GM18517 (cell line): ENCODE measurements around the gene CDHR2.

Source experiments
- ATAC-seq: cut with Tn5 transposase; IDR thresholded peaks from one replicate; pipeline ENCODE4 v1.9.1; 2021; ENCODE audit warnings: mild to moderate bottlenecking, moderate library complexity; ENCODE audit not compliant: unreplicated experiment

Gene CDHR2, protein sequence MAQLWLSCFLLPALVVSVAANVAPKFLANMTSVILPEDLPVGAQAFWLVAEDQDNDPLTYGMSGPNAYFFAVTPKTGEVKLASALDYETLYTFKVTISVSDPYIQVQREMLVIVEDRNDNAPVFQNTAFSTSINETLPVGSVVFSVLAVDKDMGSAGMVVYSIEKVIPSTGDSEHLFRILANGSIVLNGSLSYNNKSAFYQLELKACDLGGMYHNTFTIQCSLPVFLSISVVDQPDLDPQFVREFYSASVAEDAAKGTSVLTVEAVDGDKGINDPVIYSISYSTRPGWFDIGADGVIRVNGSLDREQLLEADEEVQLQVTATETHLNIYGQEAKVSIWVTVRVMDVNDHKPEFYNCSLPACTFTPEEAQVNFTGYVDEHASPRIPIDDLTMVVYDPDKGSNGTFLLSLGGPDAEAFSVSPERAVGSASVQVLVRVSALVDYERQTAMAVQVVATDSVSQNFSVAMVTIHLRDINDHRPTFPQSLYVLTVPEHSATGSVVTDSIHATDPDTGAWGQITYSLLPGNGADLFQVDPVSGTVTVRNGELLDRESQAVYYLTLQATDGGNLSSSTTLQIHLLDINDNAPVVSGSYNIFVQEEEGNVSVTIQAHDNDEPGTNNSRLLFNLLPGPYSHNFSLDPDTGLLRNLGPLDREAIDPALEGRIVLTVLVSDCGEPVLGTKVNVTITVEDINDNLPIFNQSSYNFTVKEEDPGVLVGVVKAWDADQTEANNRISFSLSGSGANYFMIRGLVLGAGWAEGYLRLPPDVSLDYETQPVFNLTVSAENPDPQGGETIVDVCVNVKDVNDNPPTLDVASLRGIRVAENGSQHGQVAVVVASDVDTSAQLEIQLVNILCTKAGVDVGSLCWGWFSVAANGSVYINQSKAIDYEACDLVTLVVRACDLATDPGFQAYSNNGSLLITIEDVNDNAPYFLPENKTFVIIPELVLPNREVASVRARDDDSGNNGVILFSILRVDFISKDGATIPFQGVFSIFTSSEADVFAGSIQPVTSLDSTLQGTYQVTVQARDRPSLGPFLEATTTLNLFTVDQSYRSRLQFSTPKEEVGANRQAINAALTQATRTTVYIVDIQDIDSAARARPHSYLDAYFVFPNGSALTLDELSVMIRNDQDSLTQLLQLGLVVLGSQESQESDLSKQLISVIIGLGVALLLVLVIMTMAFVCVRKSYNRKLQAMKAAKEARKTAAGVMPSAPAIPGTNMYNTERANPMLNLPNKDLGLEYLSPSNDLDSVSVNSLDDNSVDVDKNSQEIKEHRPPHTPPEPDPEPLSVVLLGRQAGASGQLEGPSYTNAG (N-terminal part only)

DNA sequence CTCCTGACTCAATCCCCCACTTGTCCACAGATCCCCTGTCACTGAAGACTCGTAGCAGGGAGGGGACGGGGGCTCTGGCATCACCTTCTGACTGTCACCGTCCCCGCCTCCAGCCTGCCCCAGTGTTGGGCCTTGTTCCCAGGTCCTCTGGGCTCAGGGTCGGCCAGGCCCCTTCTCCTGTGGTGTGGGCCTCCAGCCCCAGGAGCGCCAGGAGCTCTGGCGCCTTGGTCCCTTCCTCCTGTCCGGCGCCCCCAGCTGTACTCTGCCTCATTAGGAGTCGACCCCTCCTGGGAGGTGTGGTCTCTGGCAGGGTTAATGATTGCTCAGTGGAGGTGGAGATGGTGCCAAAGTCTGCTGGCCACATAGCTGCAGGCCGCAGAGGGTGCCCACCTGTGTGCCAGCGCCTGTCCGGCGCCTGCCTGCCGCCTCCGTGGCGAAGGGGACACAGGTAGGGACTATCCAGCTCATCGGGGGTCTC is at the start of gene CDHR2:
CDHR2 (plus strand) TSS at position 376 of the 478 bp plus-strand sequence. CDS start 16,011 bp downstream, outside the sequence.
- ATAC-seq = no peak

DNA sequence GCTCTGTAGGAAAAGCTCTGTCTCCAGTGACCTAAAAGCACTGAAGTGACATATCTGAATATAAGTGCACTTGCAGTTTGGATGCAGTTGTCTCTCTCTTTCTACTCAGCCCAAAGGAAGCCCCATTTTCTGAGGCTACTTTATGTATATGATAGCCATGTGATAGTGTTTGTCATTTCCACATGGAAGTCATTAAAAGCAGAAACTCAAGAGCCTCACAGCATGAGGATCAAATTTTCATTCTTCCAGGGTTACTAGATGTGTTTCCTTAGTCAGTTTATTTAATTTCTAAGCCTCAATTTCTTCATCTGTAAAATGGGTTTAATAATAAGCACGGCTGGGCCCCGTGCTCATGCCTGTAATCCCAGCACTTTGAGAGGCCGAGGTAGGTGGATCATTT is 48.6 kb upstream of the CDHR2 start:
- ATAC-seq = no peak

DNA sequence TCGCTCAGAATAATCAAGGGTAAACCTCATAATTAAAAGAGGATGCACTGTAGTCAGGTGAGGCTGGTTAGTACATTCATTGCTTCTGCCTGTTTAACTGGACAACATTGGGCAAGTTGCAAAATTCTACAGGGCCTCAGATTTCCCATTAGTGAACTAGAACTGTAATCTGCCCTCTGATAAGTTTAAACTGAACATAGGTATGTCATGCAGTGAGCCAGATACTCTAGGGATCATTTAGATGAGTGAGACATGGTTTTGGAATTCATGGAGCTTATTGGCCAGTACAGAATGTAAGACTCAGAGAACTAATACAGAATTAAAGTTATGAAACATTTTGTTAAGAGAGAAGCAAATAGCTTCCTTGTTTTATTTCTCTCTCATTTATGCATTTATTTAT is 47.8 kb upstream of the CDHR2 start:
- ATAC-seq = no peak

DNA sequence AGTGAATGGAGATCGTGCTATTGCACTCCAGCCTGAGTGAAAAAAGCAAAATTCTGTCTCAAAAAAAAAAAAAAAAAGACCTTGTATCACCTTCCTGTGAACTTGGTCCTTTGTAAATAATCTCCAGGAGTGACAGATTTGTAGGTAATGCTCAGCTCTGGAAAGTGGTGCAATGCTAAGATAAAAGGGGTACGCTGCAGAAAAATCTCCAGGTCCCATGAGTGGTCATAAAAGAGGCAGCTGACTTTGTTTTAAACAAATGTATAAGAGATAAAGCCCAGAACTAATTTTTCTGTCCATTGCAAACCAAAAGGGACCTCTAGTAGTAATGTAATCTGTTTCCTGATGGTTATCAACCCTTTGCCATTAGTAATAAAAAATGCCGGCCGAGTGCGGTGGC is 45.6 kb upstream of the CDHR2 start:
- no peak for ATAC-seq

DNA sequence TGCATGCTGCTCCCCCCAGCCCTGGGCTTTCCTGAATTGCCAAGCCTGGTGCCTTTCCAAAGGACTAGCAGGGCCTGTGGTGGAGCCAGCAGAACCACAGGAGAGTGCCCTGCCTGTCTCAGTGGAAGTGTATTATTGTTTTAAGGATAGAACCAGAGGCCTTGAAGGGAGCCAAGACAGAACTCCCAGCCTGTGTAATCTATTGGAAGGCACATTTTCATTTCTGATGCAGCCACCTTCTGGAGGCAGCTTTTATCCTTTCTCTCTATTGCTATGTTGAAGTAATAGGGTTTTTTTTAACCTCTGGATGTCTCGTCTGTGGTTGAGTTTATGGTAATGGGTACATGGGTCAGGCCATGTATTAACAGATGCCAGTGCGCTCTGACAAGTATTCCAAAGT is 41.2 kb upstream of the CDHR2 start:
- no peak for ATAC-seq

DNA sequence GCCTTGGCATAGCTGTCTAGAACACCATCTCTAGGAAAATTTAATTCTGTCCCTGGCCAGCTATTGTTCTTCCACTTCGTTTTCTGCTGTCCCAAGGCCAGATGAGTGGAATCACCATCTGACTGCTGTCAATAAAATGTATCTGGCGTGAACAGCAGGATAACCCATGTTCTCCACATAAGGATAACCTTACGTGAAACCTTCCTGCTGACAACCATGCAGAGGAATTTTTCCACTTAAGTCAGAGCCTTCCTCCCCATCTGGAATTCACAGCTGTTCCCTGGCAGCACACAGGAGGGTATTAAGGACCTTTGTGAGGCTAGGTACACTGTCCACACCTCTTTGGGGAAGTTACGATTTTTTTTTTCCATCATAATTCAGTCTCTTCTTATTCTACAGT is 40.5 kb upstream of the CDHR2 start:
- ATAC-seq = no peak

DNA sequence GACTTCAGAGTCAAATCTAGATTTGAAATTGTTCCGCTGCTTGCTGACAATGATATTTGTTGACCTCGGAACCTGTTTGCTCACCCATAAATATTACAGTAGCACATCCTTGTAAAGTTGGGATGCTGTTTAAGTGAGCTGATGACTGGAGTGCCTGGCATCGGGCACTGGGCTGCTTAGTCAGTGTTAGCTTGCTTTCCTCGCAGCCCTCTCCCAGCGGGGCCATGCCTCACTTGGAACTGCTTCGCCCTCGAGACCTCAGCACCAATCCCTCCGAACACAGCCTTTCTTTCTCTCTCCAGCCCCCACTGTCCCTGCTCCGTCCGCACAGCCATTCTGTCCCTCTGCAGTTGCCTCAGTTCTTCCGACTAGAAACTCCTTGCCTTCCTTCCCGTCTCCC is 35.4 kb upstream of the CDHR2 start:
- ATAC-seq = no peak

DNA sequence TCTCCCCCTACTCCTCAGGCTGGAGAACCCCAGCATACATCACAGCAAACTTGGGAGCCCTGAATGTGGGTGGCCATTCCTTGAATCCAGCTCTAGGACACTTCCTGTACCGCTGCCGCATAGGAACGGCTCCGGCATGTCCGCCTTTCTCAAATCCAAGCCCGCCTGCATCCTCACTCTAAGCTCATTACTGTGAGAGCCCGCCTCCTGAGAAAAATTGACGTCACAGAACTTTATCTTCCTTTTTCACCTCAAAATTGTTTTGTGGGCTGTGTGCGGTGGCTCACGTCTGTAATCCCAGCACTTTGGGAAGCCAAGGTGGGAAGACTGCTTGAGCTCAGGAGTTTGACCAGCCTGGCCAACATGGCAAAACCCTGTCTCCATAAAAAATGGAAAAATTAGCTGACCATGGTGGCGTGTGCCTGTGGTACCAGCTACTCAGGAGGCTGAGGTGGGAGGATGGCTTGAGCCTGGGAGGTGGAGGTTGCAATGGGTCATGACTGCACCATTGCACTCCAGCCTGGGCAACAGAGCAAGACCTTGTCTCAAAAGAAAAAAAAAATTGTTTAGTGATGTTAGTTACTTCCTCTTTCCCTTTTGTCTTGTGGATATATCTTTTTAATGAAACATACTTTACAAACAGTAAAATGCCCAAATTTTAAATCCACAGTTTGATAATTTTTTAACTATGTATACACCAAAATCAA is 34.7 kb upstream of the CDHR2 start:
- ATAC-seq = no peak

DNA sequence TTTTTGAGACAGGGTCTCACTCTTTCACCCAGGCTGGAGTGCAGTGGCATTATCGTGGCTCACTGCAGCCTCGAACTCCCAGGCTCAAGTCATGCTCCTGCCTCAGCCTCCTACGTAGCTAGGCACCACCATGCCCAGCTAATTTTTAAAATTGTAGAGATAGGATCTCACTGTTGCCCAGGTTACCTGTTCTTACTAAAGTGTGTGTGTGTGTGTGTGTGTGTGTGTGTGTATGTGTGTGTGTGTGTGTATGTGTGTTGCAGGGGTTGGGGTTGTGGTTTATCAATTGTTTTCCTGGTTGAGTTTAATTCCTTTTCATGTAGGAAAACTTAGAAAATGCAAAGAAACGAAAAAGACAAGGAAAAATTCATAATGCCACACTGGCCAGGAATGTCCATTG is 33.7 kb upstream of the CDHR2 start:
- no peak for ATAC-seq

DNA sequence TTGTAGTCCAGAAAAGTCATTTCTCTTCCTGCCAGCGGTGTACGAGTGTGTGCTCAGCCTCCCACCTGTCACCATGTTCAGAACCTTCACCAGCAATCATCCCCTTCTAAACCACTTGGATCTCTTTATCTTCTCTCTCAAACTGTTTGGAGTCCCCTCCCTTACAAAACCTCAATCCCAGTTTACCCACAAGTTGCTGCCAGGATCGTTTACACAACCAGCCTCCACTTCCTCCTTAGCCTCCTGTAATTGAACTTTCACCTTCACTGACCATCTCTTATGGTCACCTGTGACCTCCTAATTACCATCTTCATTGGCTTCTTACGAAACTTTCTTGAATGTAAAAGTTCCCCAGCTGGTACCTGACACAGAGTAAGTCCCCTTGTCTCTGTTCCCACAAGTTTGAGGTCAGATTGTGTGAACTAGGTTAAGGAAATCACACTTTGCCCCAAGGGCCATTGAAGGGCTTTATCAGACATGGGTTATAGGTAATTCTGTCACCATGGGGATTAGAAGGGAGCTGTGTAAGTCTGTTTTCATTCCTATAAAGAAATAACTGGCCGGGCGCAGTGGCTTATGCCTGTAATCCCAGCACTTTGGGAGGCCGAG is 32.0 kb upstream of the CDHR2 start:
- no peak for ATAC-seq

DNA sequence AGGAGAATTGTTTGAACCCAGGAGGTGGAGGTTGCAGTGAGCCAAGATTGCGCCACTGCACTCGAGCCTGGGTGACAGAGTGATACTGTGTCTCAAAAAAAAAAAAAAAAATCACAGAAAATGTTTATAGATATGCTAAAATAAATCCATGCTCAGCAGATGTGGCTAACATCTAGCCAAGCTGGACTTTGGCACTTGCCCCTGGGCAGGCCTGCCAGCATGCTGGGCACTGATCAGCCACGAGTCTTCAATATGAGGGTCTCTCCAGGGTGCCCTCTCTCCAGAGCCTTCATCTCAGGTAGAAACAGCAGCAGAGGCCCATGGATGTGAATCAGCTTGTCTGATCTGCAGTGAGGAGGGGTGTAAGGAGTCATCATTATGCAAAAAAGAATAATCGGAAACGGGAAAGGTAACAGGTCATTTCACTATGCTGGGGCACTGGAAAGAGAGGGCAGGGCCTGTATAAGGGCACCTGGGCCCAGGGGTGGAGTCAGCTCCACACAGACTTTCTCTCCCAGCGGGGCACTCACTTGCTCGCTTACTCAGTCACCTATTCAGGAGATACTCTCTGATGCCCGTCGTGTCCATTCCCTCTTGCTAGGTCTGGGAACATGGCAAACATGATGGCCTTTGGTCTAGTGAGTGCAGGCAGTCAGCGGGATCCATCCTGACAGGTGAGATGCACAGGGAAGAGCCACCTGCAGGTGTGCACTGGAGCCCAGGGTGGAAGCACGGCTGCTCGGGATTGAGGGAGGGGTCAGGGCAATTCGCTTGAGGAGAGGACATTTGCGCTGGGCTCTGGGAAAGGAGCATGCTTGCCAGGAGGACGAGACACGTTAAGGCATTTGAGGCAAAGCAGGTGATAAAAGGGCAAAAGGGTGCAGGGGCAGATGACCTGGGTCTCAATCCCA is 29.1 kb upstream of the CDHR2 start:
- ATAC-seq = no peak

DNA sequence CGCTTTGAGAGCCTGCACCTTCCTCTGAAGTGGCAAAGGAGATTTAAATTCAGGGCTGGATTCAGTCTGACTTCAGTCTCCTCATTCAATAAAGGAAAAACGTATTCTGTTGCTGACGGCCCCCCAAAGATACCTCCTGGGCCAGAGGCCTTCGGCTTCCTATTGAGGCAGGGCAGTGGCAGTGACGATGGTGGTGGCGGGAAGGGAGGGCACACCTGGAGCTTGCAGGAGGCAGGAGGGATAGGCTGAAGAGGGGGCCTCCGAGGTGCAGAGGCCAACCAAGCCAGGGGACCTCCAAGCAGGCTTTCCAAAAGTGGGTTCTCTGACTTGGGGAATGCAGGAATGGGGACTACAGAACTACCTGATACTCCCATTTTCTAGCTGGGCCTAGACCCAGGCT is 27.9 kb upstream of the CDHR2 start:
- ATAC-seq = no peak

DNA sequence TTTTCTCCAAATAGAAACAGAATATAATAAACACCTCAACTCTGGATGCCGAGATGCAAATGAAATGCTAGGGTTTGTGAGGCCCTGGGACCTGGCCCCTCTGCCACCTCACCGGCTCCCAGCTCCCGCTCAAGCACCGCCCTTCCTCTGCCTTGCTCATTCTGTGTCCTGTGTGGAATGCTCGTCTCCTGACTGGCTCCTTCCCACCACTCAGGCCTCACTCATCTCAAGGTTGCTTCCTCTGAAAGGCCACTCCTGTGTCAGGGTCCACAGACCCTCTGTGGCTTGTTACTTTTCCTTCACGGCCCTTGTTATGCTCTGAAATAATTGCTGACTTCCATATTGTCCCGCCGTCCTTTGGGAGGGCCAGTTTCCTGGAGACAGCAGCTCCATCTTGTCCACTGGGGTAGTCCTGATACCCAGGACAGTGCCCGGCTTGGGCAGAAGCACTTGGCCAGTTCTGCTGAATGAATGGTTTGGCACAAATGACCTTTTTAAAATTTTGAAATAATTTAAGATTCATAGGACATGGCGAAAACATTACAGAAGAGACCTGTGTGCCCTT is 27.4 kb upstream of the CDHR2 start:
- no peak for ATAC-seq

DNA sequence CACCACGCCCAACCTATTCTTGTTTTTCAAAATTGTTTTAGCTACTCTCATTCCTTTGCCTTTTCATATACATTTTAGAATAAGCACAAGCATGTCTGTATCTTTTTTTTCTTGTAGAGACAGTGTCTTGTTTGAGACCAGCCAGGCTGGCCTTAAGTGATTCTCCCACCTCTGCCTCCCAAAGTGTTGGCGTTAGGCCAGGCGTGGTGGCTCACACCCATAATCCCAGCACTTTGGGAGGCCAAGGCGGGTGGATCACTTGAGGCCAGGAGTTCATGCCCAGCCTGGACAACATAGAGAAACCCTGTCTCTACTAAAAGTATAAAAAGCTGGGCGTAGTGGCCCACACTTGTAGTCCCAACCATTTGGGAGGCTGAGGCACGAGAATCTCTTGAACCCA is 25.0 kb upstream of the CDHR2 start:
- ATAC-seq = no peak

DNA sequence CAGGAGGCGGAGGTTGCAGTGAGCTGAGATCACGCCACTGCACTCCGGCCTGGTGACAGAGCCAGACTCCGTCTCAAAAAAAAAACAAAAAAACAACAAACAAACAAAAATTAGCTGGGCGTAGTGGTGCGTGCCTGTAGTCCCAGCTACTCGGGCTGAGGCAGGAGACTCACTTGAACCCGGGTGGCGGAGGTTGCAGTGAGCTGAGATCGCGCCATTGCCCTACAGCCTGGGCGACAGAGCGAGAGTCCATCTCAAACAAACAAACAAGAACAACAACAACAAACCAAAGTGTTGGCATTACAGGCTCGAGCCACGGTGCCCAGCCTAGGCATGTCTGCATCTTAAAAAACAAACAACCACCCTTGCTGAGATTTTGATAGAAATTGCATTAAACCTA is 24.2 kb upstream of the CDHR2 start:
- no peak for ATAC-seq

DNA sequence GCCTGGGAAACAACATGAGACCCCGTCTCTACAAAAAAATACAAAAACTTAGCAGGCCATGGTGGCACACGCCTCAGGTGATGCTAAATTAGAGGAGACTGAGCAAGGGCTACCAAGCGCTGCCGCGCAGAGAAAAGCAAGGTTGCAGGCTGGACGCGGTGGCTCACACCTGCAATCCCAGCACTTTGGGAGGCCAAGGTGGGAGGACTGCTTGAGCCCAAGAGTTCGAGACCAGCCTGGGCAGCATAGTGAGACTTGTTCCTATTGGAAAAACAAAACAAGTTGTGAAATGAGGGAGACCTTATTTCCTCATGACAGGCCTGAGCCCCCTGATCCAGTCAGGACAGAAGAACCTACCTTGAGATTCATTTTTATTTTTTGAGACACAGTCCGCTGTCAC is 23.5 kb upstream of the CDHR2 start:
- no peak for ATAC-seq

DNA sequence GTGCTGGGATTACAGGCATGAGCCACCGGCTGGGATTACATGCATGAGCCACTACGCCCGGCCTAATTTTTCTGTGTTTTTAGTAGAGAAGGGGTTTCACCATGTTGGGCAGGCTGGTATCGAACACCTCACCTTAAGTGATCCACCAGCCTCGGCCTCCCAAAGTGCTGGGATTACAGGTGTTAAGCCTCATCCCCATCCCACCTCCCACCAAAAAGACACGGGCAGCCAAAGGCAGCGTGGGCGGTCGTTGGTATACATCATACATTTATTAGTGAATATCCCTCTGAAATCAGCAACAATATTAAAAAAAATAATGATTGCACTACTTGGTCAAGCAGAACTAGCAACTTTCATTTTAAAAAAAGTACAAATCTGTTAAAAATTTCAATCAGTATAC is 22.7 kb upstream of the CDHR2 start:
- ATAC-seq = no peak
